Fibroblast of lung (primary cell): Measurements from ENCODE around the gene TJP2. TPM values are rescaled to one million over a fixed set of nuclear protein-coding genes. Genes with fewer than 3 reads are reported as not detected.

Experiments
- DNase-seq, 2 donors: peaks; one replicate each; pipeline versions ENCODE4 v3.0.0 to v3.0.0-alpha.2; 2010; ENCODE audit warnings: low read depth in 2 of 2
- H2AFZ ChIP-seq: 2 replicates; pipeline ENCODE4 v1.5.1; 2012; ENCODE audit warnings: low read length, control low read depth, inconsistent platforms
- H3K27ac ChIP-seq: 2 replicates; pipeline ENCODE4 v1.5.1; 2011; ENCODE audit warnings: low read length, control low read depth; ENCODE audit not compliant: insufficient read depth
- H3K27me3 ChIP-seq: 2 replicates; pipeline ENCODE4 v1.5.1; 2011; ENCODE audit warnings: mild to moderate bottlenecking, low read length; ENCODE audit not compliant: control insufficient read depth, insufficient read depth
- H3K36me3 ChIP-seq: 2 replicates; pipeline ENCODE4 v1.5.1; 2011; ENCODE audit warnings: low read length; ENCODE audit not compliant: control insufficient read depth, insufficient read depth
- H3K4me1 ChIP-seq: 2 replicates; pipeline ENCODE4 v1.5.1; 2011; ENCODE audit warnings: low read length; ENCODE audit not compliant: control insufficient read depth, insufficient read depth; ENCODE audit errors: extremely low read depth
- H3K4me2 ChIP-seq: 2 replicates; pipeline ENCODE4 v1.5.1; 2011; ENCODE audit warnings: low read length, control low read depth; ENCODE audit not compliant: insufficient read depth; ENCODE audit errors: extremely low read depth
- H3K4me3 ChIP-seq, 4 experiments: fragments of 200-600 bp in 1 of 4; sonication (generic) in 1 of 4; replicated peaks in 1 of 4; 2 replicates each; pipeline ENCODE4 v1.5.1; 2011 to 2016; ENCODE audit warnings: low read length in 4 of 4, low read depth in 3 of 4, mild to moderate bottlenecking in 3 of 4, control low read depth in 2 of 4, inconsistent platforms in 1 of 4, mixed read lengths in 1 of 4; ENCODE audit not compliant: insufficient read depth in 1 of 4; ENCODE audit errors: control extremely low read depth in 1 of 4
- H3K79me2 ChIP-seq: 2 replicates; pipeline ENCODE4 v1.5.1; 2012; ENCODE audit warnings: mild to moderate bottlenecking, low read length, inconsistent platforms; ENCODE audit not compliant: control insufficient read depth, insufficient read depth
- H3K9ac ChIP-seq: 2 replicates; pipeline ENCODE4 v1.5.1; 2011; ENCODE audit warnings: mild to moderate bottlenecking, low read length, control low read depth; ENCODE audit not compliant: insufficient read depth
- H3K9me3 ChIP-seq: 2 replicates; pipeline ENCODE4 v1.5.1; 2012; ENCODE audit warnings: low read depth, low read length; ENCODE audit not compliant: control insufficient read depth, insufficient read depth
- H4K20me1 ChIP-seq: 2 replicates; pipeline ENCODE4 v1.5.1; 2011; ENCODE audit warnings: low read length; ENCODE audit not compliant: control insufficient read depth, insufficient read depth; ENCODE audit errors: extremely low read depth
- CTCF ChIP-seq, 2 donors: IDR thresholded peaks in 1 of 2; conservative IDR thresholded peaks in 1 of 2; 1 replicate in 1 of 2; 2 replicates in 1 of 2; pipeline ENCODE4 v1.5.1; 2011 to 2012; ENCODE audit warnings: low read length in 2 of 2, control low read depth in 1 of 2, inconsistent platforms in 1 of 2, low read depth in 1 of 2, mild to moderate bottlenecking in 1 of 2
- EZH2 ChIP-seq: IDR thresholded peaks from 2 replicates; pipeline ENCODE4 v1.5.1; 2012; ENCODE audit warnings: low read length, control low read depth, mild to moderate bottlenecking; ENCODE audit errors: missing control alignments
- polyA plus RNA-seq, 2 donors: library from polyadenylated mRNA; depleted of rRNA in 1 of 2; stranded (reverse) in 1 of 2; unstranded in 1 of 2; fragments of >200 nt; gene quantifications; 2 replicates each; pipeline ENCODE4 v1.2.1, GENCODE V29; 2011 to 2012; ENCODE audit warnings: missing spikeins in 1 of 2
- total RNA-seq: library from RNA; depleted of rRNA; stranded (reverse); fragments of >200 nt; gene quantifications from 2 replicates; pipeline ENCODE4 v1.2.1, GENCODE V29; 2014

The TJP2 gene
- total and polyA plus RNA-seq, 2 donors (not counting 1 experiment from before 2014, with no cell fraction given), result 25.9 to 36.5 TPM

GRCh38 chr9:69171049-69171448, 3.0 kb upstream of the TJP2 start:
- H3K9me3 ChIP-seq, result no peaks in the 10 kb centered on the region
- no peak overlapping the region for H3K4me3 ChIP-seq
- no peak overlapping the region for H3K4me2 ChIP-seq
- no peak overlapping the region for H3K9ac ChIP-seq
- no peak overlapping the region for H2AFZ ChIP-seq
- peaks cover 12% of the 10 kb centered on the region for H3K79me2 ChIP-seq
- TF ChIP-seq EZH2, result no peak
- no peak for TF ChIP-seq CTCF (conservative IDR thresholded peaks at IDR 0.05 in 1 of 2, IDR thresholded peaks at IDR 0.05 in 1 of 2; ENCODE audit: low read depth in 1 of 2, low read length in 2 of 2)
- no peak overlapping the region for H3K27ac ChIP-seq
- peak; percentile 30 to 91 for DNase-seq
- no peaks in the 10 kb centered on the region for H3K36me3 ChIP-seq
- H4K20me1 ChIP-seq, result no peaks in the 10 kb centered on the region
- no peaks in the 10 kb centered on the region for H3K27me3 ChIP-seq
- H3K4me1 ChIP-seq, result peaks cover 5% of the 10 kb centered on the region

- no peak overlapping the region for H2AFZ ChIP-seq
- no peaks in the 10 kb centered on the region for H3K27me3 ChIP-seq
- TF ChIP-seq EZH2, result no peak
- TF ChIP-seq CTCF (conservative IDR thresholded peaks at IDR 0.05 in 1 of 2, IDR thresholded peaks at IDR 0.05 in 1 of 2; ENCODE audit: low read depth in 1 of 2, low read length in 2 of 2), result no peak
- peaks cover 8% of the 10 kb centered on the region for H3K4me1 ChIP-seq
- H3K4me3 ChIP-seq, result no peak overlapping the region
- no peak overlapping the region for H3K4me2 ChIP-seq
- no peaks in the 10 kb centered on the region for H4K20me1 ChIP-seq
- no peaks in the 10 kb centered on the region for H3K9me3 ChIP-seq
- H3K9ac ChIP-seq, result no peak overlapping the region
- H3K27ac ChIP-seq, result no peak overlapping the region
- peaks cover 16% of the 10 kb centered on the region for H3K79me2 ChIP-seq
- DNase-seq, result no peak
- no peaks in the 10 kb centered on the region for H3K36me3 ChIP-seq
Measured at GRCh38 chr9:69171517-69171916, 2.6 kb upstream of the TJP2 start.

- Histone ChIP-seq H3K9me3 (no peaks in the 10 kb centered on the region), H3K79me2 (peaks cover 29% of the 10 kb centered on the region), H2AFZ (no peak overlapping the region), H3K4me1 (peaks cover 11% of the 10 kb centered on the region), H3K9ac (no peak overlapping the region), H3K27me3 (no peaks in the 10 kb centered on the region), H3K4me3 (no peak overlapping the region), H3K4me2 (peak overlapping the region; percentile 77), H4K20me1 (no peaks in the 10 kb centered on the region), H3K36me3 (no peaks in the 10 kb centered on the region), H3K27ac (no peak overlapping the region)
- DNase-seq, result peak in 1 of 2 donors; percentile 11
- no peak for TF ChIP-seq CTCF (conservative IDR thresholded peaks at IDR 0.05 in 1 of 2, IDR thresholded peaks at IDR 0.05 in 1 of 2; ENCODE audit: low read depth in 1 of 2, low read length in 2 of 2)
- TF ChIP-seq EZH2, result no peak
Measured at GRCh38 chr9:69172895-69173294, 1.2 kb upstream of the TJP2 start.
